Urinary bladder (tissue), 4 donors: ENCODE measurements around the gene CDC42EP3. TPM values are rescaled to one million over a fixed set of nuclear protein-coding genes. Genes with fewer than 3 reads are reported as not detected.

ENCODE experiments used
- DNase-seq: peaks from one replicate; pipeline ENCODE4 v3.0.0-alpha.2; 2015; ENCODE audit errors: extremely low spot score
- H3K27ac ChIP-seq: one replicate; pipeline ENCODE4 v1.5.1; 2013; ENCODE audit warnings: low read depth, mild to moderate bottlenecking, moderate library complexity
- H3K36me3 ChIP-seq: one replicate; pipeline ENCODE4 v1.6.1; 2013; ENCODE audit warnings: mild to moderate bottlenecking, moderate library complexity; ENCODE audit not compliant: insufficient read depth
- H3K4me1 ChIP-seq: one replicate; pipeline ENCODE4 v1.6.1; 2013; ENCODE audit warnings: mild to moderate bottlenecking, moderate library complexity; ENCODE audit not compliant: insufficient read depth
- H3K4me3 ChIP-seq: one replicate; pipeline ENCODE4 v1.5.1; 2013; ENCODE audit warnings: low read depth, low read length
- WGBS: extraction: QIAGEN DNeasy Blood & Tissue Kit; methylation state at CpG from one replicate; pipeline ENCODE4 v1.1.7; 2013; 5-methylcytosine and 5-hydroxymethylcytosine counted together
- polyA plus RNA-seq: library from polyadenylated mRNA; stranded (reverse); fragments of 200-250 nt; gene quantifications from one replicate; pipeline ENCODE4 v1.2.3, GENCODE V29; 2013
- total RNA-seq: library from RNA; depleted of rRNA; stranded (reverse); fragments of >200 nt; gene quantifications from one replicate; pipeline ENCODE4 v1.2.3, GENCODE V29; 2014
- donor health status: healthy with polysubstance abuse.
- donor health status: healthy.

Gene CDC42EP3
- total and polyA plus RNA-seq, 2 donors = 34.3 to 94.1 TPM

- Histone ChIP-seq H3K27ac (no peak overlapping the region), H3K4me3 (no peak overlapping the region), H3K4me1 (no peaks in the 10 kb centered on the region), H3K36me3 (no peaks in the 10 kb centered on the region)
- WGBS = 73% methylated on average over 2 of the region's 2 CpGs
- DNase-seq = no peak
These were observed 39.1 kb downstream of the CDC42EP3 start for GRCh38 chr2:37632310-37632709.

DNA sequence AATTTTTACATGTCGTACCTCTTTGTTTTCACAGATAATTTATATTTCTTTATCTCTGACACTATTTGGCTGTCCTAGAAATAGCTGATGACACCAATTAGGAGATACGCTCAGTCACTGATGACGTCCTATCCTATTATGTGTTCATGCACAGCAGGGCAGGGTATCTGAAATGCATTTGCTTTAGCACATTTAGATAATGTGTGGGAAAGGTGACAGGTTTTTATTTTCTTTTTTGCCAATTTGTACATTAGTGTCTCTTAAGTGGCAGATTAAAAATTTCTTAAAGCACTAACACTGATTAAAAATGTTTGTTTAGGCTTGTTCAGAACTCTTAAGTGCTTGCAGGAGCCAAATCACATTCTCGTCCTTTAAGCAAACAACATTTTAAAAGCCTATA is 39.7 kb downstream of the CDC42EP3 start:
- WGBS = 89% methylated on average over 4 of the region's 4 CpGs
- Histone ChIP-seq H3K36me3 (no peaks in the 10 kb centered on the region), H3K27ac (no peak overlapping the region), H3K4me1 (no peaks in the 10 kb centered on the region), H3K4me3 (no peak overlapping the region)
- no peak for DNase-seq

DNA sequence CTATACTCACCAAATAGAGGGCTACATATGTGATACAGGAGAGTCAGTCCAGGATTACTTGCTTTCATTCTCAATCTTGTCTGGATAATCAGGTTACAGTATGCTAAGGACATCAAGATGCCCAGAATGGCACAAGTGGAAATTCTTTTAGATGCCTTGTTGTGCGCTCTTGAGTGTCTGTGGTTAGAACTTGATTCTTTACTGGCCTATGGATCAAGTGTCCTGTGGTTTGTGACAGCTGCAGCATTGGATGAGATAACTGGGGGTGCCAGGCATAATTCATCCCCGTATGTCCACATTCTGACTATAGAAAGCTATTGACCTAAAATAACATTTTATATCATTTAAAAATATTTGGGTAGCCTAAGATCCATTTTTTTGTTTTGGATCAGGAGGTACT is 40.1 kb downstream of the CDC42EP3 start:
- no peak for DNase-seq
- Histone ChIP-seq H3K4me3 (no peak overlapping the region), H3K4me1 (no peaks in the 10 kb centered on the region), H3K36me3 (no peaks in the 10 kb centered on the region), H3K27ac (no peak overlapping the region)
- 96% methylated on average over 2 of the region's 2 CpGs for WGBS

DNA sequence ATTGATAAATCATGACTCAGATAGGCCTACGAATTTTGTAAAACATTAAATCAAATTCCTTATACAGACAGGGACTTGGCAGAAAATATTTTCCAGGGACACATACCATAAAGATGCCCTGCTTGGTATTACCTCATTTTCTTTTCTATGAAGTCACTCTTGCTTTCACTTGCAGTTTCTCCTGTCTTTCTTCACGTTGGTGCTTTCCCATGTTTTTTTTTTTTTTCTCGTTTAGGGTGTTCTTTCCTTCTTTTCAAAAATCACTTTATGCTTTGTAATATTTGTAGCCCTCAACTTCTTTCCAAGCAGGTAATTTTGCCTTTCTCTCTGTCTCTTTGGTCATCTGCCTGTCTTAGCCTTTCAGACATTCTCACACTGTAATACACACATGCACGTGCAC is 40.7 kb downstream of the CDC42EP3 start:
- H3K36me3 ChIP-seq = no peaks in the 10 kb centered on the region
- 80% methylated on average over 4 of the region's 4 CpGs for WGBS
- H3K4me1 ChIP-seq = no peaks in the 10 kb centered on the region
- H3K27ac ChIP-seq = no peak overlapping the region
- no peak overlapping the region for H3K4me3 ChIP-seq
- no peak for DNase-seq

DNA sequence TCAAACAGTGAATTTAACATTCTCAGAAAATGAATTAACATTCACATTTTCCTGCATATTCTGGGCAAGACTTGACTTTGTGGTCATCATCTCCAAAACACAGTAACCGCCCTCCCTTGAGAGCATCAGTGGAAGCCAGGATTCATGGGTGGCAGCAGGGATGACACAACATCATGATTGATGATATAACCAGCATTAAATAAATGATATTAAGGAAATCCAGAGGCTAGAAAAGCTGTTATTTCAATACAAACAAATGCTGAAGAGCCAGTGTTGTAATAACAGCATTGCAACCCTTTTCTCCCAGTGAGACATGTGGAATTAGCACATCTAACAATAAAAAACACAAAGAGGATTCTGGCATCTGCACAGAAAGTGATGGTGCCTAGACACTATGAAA is 41.1 kb downstream of the CDC42EP3 start:
- 94% methylated on average over 1 of the region's 1 CpG for WGBS
- H3K27ac ChIP-seq = no peak overlapping the region
- H3K4me1 ChIP-seq = no peaks in the 10 kb centered on the region
- H3K36me3 ChIP-seq = no peaks in the 10 kb centered on the region
- no peak overlapping the region for H3K4me3 ChIP-seq
- DNase-seq = no peak

- DNase-seq = no peak
- H3K27ac ChIP-seq = no peak overlapping the region
- no peak overlapping the region for H3K4me3 ChIP-seq
- 89% methylated on average over 3 of the region's 3 CpGs for WGBS
- no peaks in the 10 kb centered on the region for H3K4me1 ChIP-seq
- H3K36me3 ChIP-seq = no peaks in the 10 kb centered on the region
These were observed 41.9 kb downstream of the CDC42EP3 start for GRCh38 chr2:37629529-37629928.

GRCh38 chr2:37627710-37628109 is 43.7 kb downstream of the CDC42EP3 start:
- Histone ChIP-seq H3K4me3 (no peak overlapping the region), H3K4me1 (no peaks in the 10 kb centered on the region), H3K27ac (no peak overlapping the region)

DNA sequence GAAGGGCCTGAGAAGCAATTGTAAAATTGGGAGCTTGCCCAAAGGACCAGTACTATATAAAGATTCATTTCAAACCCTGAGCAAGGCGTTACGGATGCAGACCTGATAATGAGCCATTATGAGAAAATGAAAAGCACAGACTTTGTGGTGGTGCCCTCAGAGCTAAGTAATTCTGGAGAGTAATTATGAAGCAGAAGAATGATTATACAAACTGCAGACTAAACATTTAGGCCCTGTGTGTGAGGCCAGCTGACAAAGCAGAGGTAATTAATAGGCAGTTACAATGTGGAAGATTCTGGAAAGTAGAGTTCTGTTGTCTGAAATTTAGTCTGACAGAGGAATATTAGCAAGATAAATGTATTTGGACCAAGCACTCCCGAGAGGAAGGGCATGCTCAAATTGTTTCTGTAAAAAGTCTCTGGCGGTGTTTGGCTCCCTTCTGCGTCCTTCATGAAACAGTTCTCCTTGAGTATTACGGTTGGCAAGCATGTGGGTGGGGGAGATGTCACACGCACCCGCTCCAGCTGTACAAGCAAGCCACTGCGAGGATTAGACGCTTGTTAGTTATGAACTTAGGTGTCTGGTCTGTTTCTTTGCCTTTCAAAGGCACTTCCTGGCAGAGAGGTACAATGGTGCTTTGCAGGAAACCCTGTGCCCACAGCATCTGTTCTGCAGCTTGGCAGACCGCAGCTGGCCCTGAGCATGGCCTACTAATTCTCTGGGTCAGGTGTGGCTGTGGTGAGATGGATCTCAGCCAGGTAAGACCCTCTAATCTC is 45.5 kb downstream of the CDC42EP3 start:
- Histone ChIP-seq H3K36me3 (no peaks in the 10 kb centered on the region), H3K27ac (no peak overlapping the region), H3K4me1 (no peaks in the 10 kb centered on the region), H3K4me3 (no peak overlapping the region)
- WGBS = 54% methylated on average over 11 of the region's 11 CpGs
- no peak for DNase-seq

More at GRCh38 chr2:37627710-37628109, 43.7 kb downstream of the CDC42EP3 start:
- no peak for DNase-seq
- no peaks in the 10 kb centered on the region for H3K36me3 ChIP-seq

DNA sequence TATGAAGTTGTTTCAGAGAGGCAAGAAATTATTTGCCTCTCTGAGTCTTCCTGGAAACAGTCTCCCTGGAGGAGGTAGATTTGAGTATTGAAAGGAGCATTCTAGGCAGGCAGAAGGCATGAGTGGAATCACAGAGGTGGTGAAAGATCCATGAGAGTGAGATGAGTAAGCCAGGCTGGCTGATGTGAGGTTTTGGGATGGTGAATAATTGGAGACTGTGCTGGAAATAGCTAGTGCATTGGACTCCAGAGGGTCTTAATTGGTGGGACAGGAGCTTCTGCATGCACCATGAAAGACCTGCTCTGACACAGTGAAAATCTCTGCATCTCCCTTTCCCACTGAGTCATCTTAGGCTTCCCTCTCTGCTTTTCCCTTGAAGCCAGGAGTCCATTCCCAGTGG is 46.3 kb downstream of the CDC42EP3 start:
- no peak overlapping the region for H3K4me3 ChIP-seq
- no peak overlapping the region for H3K27ac ChIP-seq
- no peaks in the 10 kb centered on the region for H3K4me1 ChIP-seq
- DNase-seq = no peak
- no peaks in the 10 kb centered on the region for H3K36me3 ChIP-seq

DNA sequence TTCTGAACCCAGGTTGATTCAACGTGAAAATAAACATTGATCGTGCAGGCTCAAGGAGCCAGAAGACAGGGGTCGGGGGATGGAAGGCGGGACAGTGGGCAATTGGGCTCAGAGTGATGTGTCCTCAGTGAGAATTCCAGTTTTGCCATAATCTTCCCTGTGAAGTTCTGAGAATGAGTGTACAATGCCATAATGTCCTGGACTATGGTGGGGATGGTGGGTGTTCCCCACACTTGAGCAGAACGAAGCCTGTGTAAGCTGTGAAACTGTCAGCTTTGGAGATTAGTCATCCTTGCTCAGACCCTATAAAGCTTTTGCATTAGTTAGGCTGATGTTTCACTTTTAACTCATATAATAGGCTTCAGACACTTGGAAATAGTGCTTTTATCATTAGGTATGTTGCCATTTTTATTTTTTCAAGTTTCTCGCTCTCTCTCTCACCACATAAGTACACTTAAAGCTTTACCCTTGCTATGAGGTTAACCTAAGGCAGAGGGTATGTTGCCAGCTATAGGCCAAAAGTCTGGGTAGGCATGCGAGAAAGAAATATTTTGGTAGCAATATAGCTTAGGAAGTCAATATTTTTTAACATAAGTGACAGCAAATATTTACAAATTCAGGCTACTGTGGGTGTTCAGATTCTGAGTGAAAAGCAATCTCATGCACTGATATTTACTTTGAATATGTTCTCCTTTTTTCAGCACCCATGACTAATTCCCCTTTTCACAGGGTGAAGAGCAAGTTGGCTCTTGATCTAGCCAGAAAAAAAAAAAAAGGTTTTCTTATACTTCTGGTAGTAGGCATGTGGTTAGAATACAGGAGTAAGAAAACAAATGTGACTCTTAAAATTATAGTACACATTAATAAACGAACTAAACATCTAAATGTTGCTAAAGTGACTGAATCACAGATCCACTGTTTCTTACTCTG is 47.2 kb downstream of the CDC42EP3 start:
- DNase-seq = no peak
- Histone ChIP-seq H3K4me1 (no peaks in the 10 kb centered on the region), H3K27ac (no peak overlapping the region), H3K36me3 (no peaks in the 10 kb centered on the region), H3K4me3 (no peak overlapping the region)
- WGBS = 80% methylated on average over 8 of the region's 8 CpGs

GRCh38 chr2:37623406-37623805 is 48.0 kb downstream of the CDC42EP3 start:
- no peak overlapping the region for H3K4me3 ChIP-seq
- no peak overlapping the region for H3K27ac ChIP-seq
- no peaks in the 10 kb centered on the region for H3K4me1 ChIP-seq
- no peak for DNase-seq
- H3K36me3 ChIP-seq = no peaks in the 10 kb centered on the region

GRCh38 chr2:37622450-37623100 is 48.9 kb downstream of the CDC42EP3 start:
- Histone ChIP-seq H3K4me3 (no peak overlapping the region), H3K27ac (no peak overlapping the region), H3K4me1 (no peaks in the 10 kb centered on the region), H3K36me3 (no peaks in the 10 kb centered on the region)
- DNase-seq = no peak
- WGBS = 96% methylated on average over 4 of the region's 4 CpGs

DNA sequence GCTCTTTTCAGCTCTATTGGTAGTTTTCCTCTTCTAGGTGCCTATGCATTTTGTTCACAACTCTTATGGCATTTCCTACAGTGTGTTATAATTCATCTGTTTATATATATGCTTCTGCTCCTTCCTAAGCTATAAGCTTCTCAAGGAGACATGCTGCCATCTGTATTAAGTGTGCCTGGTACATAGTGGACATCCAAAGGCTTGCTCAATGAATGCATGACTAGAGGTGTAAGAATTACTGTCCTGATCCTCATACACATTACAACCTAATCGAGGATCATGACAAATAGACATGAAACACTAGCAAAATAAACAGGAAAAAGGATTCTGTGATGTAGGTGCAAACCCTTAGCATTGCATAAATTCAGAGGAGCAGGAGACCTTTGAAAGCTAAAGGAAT is 50.2 kb downstream of the CDC42EP3 start:
- Histone ChIP-seq H3K36me3 (no peaks in the 10 kb centered on the region), H3K27ac (no peak overlapping the region), H3K4me3 (no peak overlapping the region), H3K4me1 (no peaks in the 10 kb centered on the region)
- 78% methylated on average over 1 of the region's 1 CpG for WGBS
- DNase-seq = no peak

- Histone ChIP-seq H3K4me3 (no peak overlapping the region), H3K27ac (no peak overlapping the region), H3K36me3 (no peaks in the 10 kb centered on the region), H3K4me1 (no peaks in the 10 kb centered on the region)
- no peak for DNase-seq
These were observed 51.5 kb downstream of the CDC42EP3 start for GRCh38 chr2:37619959-37620300.
